Measurements from ENCODE around the gene TTC28. TPM values are rescaled to one million over a fixed set of nuclear protein-coding genes. Genes with fewer than 3 reads are reported as not detected.

Gene TTC28
- total RNA-seq, 2 donors from 2014 or later, result 29.2 to 74.6 TPM

GRCh38 chr22:28027453-28028448 lies 651.9 kb downstream of the TTC28 start:
- peak overlapping the region in 1 of 2 donors; percentile 3 for H3K27ac ChIP-seq
- WGBS, result 36% methylated on average over 13 of the region's 13 CpGs
- no peak overlapping the region for H3K4me3 ChIP-seq
- no peaks in the 10 kb centered on the region for H3K36me3 ChIP-seq
- intact Hi-C loops (cut with DNase I), result no loop called here
- H3K9me3 ChIP-seq, result no peaks in the 10 kb centered on the region
- no peaks in the 10 kb centered on the region for H3K4me1 ChIP-seq (replicated peaks)
- peak; percentile 65 for DNase-seq (ENCODE audit: low spot score)
- H3K27me3 ChIP-seq (replicated peaks; ENCODE audit: insufficient read depth), result no peaks in the 10 kb centered on the region
- TF ChIP-seq POLR2A (IDR thresholded peaks at IDR 0.05) (no peak), CTCF (IDR thresholded peaks at IDR 0.05) (no peak), POLR2AphosphoS5 (IDR thresholded peaks at IDR 0.05) (peak; percentile 41)

- TF ChIP-seq POLR2AphosphoS5 (IDR thresholded peaks at IDR 0.05) (no peak), POLR2A (IDR thresholded peaks at IDR 0.05) (no peak), CTCF (IDR thresholded peaks at IDR 0.05) (no peak)
- Histone ChIP-seq H3K36me3 (no peaks in the 10 kb centered on the region), H3K9me3 (no peaks in the 10 kb centered on the region), H3K27ac (no peak overlapping the region), H3K4me3 (no peak overlapping the region), H3K27me3 (replicated peaks; ENCODE audit: insufficient read depth) (no peaks in the 10 kb centered on the region), H3K4me1 (replicated peaks) (no peaks in the 10 kb centered on the region)
- 94% methylated on average over 12 of the region's 12 CpGs for WGBS
- intact Hi-C loops (cut with DNase I), result no loop called here
- no peak for DNase-seq (ENCODE audit: low spot score)
These were observed 653.6 kb downstream of the TTC28 start for GRCh38 chr22:28025866-28026575.

GRCh38 chr22:28025333-28025732 lies 654.3 kb downstream of the TTC28 start:
- intact Hi-C loops (cut with DNase I), result no loop called here
- DNase-seq (ENCODE audit: low spot score), result no peak
- Histone ChIP-seq H3K9me3 (no peaks in the 10 kb centered on the region), H3K27ac (no peak overlapping the region), H3K4me3 (no peak overlapping the region), H3K36me3 (no peaks in the 10 kb centered on the region), H3K27me3 (replicated peaks; ENCODE audit: insufficient read depth) (no peaks in the 10 kb centered on the region), H3K4me1 (replicated peaks) (no peaks in the 10 kb centered on the region)
- 83% methylated on average over 7 of the region's 7 CpGs for whole genome bisulfite sequencing
- TF ChIP-seq POLR2A (IDR thresholded peaks at IDR 0.05) (no peak), CTCF (IDR thresholded peaks at IDR 0.05) (no peak), POLR2AphosphoS5 (IDR thresholded peaks at IDR 0.05) (no peak)

GRCh38 chr22:28024422-28024888 lies 655.2 kb downstream of the TTC28 start:
- Histone ChIP-seq H3K36me3 (no peaks in the 10 kb centered on the region), H3K4me1 (replicated peaks) (no peaks in the 10 kb centered on the region), H3K9me3 (no peaks in the 10 kb centered on the region), H3K27ac (no peak overlapping the region), H3K27me3 (replicated peaks; ENCODE audit: insufficient read depth) (no peaks in the 10 kb centered on the region), H3K4me3 (no peak overlapping the region)
- no peak for DNase-seq (ENCODE audit: low spot score)
- WGBS, result 82% methylated on average over 4 of the region's 4 CpGs
- intact Hi-C loops (cut with DNase I), result loop anchor here (5.0 kb wide), 1 partner anchor 798 kb away; no protein-coding TSS in a partner anchor
- no peak for TF ChIP-seq POLR2A (IDR thresholded peaks at IDR 0.05)

- no peak for TF ChIP-seq POLR2A (IDR thresholded peaks at IDR 0.05)
- no peak for TF ChIP-seq POLR2AphosphoS5 (IDR thresholded peaks at IDR 0.05)
- no peak for TF ChIP-seq CTCF (IDR thresholded peaks at IDR 0.05)
- Histone ChIP-seq H3K27ac (no peak overlapping the region), H3K36me3 (no peaks in the 10 kb centered on the region), H3K27me3 (replicated peaks; ENCODE audit: insufficient read depth) (no peaks in the 10 kb centered on the region), H3K9me3 (no peaks in the 10 kb centered on the region), H3K4me1 (replicated peaks) (no peaks in the 10 kb centered on the region), H3K4me3 (no peak overlapping the region)
- WGBS, result 94% methylated on average over 5 of the region's 5 CpGs
- intact Hi-C loops (cut with DNase I), result loop anchor here (5.0 kb wide), 1 partner anchor 799 kb away; no protein-coding TSS in a partner anchor
- no peak for DNase-seq (ENCODE audit: low spot score)
These were observed 655.9 kb downstream of the TTC28 start for GRCh38 chr22:28023774-28024173.
